NCI-H1436 treated with DMSO at 0.1 percent for 48 hours (cell line): ENCODE results near the gene ARL17A.
"Not testable (repeated sequence)": the region's sequence is repeated elsewhere in the genome, so short reads cannot be mapped to it uniquely, and the experiment has no call there.

ENCODE experiments used
- DNase-seq: peaks from one replicate; lab custom pipeline; 2025; lab: John Stamatoyannopoulos, UW

The ARL17A gene

DNA sequence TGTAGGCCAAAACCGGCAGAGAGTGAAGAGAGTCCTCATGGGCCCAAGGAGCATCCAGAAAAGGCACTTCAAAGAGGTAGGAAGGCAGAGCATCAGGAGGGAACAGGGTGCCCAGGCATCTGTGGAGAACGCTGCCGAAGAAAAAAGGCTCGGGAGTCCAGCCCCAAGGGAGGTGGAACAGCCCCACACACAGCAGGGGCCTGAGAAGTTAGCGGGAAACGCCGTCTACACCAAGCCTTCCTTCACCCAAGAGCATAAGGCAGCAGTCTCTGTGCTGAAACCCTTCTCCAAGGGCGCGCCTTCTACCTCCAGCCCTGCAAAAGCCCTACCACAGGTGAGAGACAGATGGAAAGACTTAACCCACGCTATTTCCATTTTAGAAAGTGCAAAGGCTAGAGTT, 30.9 kb downstream of the ARL17A start:
- DNase-seq = not testable (repeated sequence)

DNA sequence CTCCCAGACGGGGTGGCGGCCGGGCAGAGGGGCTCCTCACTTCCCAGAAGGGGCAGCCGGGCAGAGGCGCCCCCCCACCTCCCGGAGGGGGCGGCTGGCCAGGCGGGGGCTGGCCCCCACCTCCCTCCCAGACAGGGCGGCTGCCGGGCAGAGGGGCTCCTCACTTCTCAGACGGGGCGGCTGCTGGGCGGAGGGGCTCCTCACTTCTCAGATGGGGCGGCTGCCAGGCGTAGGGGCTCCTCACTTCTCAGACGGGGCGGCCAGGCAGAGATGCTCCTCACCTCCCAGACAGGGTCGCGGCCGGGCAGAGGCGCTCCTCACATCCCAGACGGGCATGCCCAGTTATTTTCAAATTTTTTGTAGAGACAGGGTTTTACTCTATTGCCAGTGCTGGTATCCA, 44.8 kb downstream of the ARL17A start:
- DNase-seq = not testable (repeated sequence)

DNA sequence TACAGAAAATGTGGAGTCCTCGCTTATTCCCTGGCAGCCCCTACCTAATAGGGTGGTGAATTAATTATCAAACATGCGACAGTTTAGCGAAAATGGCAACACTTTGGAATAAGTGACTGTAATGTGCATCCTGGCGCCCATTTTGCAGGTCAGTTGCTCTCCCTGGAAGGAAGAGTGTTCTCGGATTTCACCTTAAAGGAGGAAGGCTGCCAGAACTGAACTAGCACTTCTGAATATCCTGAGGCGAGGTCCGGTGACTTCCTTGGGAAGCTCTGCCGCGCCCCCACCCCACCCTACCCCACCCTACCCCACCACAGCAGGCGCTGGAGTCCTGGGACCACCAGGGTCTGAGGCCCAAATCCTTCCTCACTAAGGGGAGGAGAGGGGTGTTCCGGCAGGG, 67.3 kb downstream of the ARL17A start, which contains the start of gene LRRC37A2:
Gene LRRC37A2 (plus strand): TSS at position 301 of the 400 bp plus-strand sequence. CDS start 245 bp downstream, outside the sequence.
- DNase-seq = not testable (repeated sequence)

DNA sequence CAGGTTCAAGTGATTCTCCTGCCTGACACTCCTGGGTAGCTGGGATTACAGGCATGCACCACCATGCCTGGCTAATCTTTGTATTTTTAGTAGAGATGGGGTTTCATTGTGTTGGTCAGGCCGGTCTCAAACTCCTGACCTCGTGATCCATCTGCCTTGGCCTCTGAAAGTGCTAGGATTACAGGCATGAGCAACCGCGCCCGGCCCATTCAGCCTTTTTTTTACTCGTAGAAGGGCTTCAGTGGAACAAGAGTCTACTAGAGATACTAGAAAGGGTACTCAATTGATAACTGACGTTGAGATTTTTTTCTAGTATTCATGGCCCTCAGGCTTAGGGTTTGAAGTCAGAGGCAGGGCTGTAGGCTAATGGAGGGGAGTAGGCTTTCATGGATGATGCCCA, 73.6 kb downstream of the ARL17A start:
- not testable (repeated sequence) for DNase-seq

DNA sequence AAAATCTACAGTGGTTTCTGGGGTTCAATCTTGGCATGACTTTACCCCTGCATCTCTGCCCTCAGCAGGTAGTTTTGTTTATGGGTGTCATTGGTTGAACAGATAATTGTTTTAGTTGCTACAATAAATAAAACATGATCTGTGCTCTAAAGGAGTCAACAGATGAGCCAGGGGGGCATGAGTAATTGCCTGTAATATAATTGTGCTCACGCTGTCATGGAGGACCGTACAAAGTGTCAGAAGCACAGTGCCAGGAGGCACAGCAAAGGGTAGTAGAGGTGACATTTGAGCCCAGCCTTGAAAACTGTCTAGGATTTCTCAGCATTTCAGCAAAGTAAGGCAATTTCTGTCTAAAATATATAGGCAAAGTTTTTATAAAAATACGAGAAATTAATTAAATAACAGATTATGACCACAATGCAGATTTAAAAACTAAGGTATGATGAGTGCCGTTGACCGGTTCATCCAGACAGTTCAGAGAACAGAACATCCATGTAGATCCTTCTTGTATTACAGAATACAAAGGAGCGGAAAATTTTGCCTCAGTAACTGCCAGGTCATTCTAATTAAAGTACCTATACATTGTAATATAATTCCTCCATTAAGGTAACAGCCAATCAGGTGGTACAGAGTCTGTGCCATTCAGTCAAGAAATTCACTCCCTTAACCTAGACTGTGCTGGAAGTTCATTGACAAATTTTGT, 79.9 kb downstream of the ARL17A start:
- not testable (repeated sequence) for DNase-seq

DNA sequence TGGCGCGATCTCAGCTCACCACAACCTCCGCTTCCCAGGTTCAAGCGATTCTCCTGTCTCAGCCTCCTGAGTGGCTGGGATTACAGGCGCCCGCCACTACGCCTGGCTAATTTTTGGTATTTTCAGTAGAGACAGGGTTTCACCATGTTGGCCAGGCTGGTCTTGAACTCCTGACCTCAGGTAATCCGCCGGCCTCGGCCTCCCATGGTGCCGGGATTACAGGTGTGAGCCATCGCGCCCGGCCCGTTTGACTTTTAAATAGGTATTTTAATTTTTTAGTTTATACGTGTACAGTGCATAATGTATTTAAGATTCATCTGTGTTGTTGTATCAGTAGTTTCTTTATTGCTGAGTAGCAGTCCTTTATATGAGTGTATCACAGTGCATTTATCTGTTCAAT, 87.5 kb downstream of the ARL17A start:
- DNase-seq = not testable (repeated sequence)

DNA sequence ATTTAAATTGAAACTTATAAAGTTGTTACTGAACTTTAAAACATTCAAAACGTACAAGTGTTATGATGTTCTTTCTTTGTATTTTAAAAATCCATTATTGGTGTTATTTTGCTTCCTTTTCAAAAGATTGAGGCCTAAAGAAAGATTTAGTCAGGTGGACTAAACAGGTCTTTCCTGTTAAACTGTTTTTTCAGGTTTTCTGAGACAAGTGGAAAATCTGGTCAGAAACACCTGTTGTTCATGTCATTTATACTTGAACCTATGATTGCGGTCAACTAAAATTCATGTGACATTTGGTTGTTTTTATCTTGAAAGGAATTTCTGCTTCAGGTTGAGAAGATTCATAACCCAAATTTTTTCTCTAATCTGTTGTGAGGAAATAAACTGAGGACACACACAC, 98.2 kb downstream of the ARL17A start:
- DNase-seq = not testable (repeated sequence)

DNA sequence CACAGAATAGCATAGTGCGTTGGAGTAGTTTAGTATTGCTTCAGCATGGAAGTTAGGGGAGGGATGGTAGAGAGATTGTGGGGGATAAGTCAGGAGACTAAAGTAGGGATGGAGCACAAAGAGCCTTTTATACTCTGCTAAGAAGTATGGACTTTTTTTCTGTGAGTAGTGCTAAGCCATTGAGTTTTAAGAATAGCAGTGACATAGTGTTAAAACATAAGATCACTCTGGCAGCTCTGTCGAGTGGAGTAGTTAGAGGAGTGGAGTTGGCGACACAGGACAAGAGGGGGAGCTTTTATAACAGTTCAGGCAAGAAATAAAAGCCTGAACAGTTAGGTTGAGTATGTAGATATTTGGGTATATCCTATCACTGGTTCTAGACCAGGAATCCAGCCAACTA, 100.7 kb downstream of the ARL17A start:
- DNase-seq = not testable (repeated sequence)

DNA sequence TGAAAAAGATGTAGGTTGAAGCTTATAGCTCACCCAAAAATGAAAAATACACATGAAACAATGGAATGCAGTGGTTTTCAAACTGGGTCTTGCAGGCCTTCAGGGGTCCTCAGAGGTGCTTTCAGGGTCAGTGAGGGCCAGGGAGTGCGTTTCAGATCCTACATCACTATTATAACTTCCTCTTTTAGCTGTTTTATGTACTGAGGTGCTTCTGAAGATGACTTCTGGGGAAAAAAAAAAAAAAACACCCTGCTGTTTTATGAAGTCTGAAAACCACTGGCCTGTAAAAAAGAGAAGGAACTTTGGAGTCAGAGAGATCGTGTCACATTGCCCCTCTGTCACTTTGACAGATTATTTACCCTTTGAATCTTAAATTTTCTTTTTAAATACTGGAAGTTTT, 103.9 kb downstream of the ARL17A start:
- not testable (repeated sequence) for DNase-seq

DNA sequence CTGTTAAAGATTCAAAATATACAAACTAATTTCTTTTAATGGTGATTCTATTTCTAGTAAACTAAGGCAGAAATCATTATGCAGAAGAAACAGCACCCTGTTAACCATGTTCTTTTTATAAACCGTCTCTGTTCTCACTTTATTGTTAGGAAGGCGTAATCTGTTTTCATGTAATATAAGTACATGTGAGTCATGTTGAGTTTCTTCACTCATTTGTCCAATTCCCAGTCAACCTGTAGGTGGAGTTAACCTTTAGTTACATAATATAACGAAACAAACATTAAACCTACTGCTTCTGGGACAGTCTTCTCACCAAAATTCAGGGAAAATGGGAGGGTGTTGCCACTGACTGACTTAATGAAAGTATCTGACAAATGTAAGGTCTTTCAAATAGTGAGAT, 105.0 kb downstream of the ARL17A start:
- DNase-seq = not testable (repeated sequence)

DNA sequence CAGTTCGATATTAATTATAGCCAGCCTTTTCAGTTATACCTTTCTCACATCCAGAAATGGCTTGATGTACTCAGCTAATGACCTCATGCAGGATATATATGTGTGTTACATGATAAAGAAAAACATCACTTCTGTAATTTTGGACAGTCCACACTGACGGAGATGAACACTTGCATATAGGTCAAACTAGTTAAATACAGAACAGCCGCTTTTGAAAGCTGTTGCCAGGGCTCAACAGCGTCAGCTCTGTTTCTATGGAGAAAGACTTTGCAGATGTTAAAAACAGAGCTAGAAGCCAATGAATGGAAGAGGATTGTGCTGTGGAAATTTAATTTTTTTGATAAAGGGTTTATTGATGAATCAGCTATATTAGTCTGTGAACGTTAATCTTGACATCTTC, 111.9 kb downstream of the ARL17A start:
- DNase-seq = not testable (repeated sequence)
